SK-N-SH (cell line): ENCODE results near the gene PSMA5.

Source experiments
- NRF1 ChIP-seq: IDR thresholded peaks from 2 replicates; pipeline ENCODE4 v1.6.1; 2012; ENCODE audit warnings: low read depth, mild to moderate bottlenecking, low read length
- POLR2AphosphoS5 ChIP-seq: IDR thresholded peaks from 2 replicates; pipeline ENCODE4 v1.6.1; 2012; ENCODE audit warnings: low read depth, low read length
- RCOR1 ChIP-seq: fragments of 150-350 bp; IDR thresholded peaks from 2 replicates; pipeline ENCODE4 v1.6.1; 2017; ENCODE audit warnings: antibody characterized with exemption, low read length

GRCh38 chr1:109395602-109396512, 30.4 kb downstream of the PSMA5 start:
- TF ChIP-seq NRF1 (no peak), POLR2AphosphoS5 (no peak), RCOR1 (no peak)
